Sigmoid colon (tissue), 4 donors: ENCODE results near the gene CCL25.

Experiments
- POLR2A ChIP-seq, 2 donors: fragments of 450-650 bp; IDR thresholded peaks; one replicate each; pipeline ENCODE4 v1.6.1; 2016; ENCODE audit warnings: antibody characterized with exemption in 2 of 2, mild to moderate bottlenecking in 2 of 2, moderate library complexity in 2 of 2
- POLR2AphosphoS5 ChIP-seq, 4 donors: sonication (generic); formaldehyde crosslinking; IDR thresholded peaks; one replicate each; pipeline ENCODE4 v1.6.1; 2017; ENCODE audit warnings: antibody characterized with exemption in 4 of 4
- TF ChIP-seq, protein P1 (sequence below), 4 experiments: fragments of 450-650 bp in 3 of 4; fragments of 200-600 bp in 1 of 4; IDR thresholded peaks; one replicate each; pipeline ENCODE4 v1.5.1; 2016 to 2019; ENCODE audit warnings: antibody characterized with exemption in 4 of 4, mild to moderate bottlenecking in 3 of 4, moderate library complexity in 2 of 4

DNA sequence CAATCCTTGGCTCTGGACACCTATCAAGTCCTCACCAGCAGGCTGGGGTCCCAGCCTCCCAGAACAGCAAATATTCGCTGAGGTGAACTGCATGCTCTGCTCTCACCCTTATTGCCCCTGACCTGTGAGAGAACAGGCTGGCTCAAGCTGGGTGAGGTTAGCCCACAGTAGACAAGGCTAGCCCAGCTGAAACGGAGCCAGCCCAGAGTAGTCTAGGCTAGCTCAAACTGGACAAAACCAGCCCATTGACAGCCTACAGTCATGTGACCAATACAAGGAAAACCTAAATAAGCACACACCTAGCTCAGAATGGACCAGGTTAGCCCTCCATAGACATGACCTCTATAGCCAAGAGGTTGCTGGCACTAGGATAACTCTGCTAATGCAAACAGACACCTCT, 38.4 kb downstream of the CCL25 start:
- TF ChIP-seq, protein P1, sequence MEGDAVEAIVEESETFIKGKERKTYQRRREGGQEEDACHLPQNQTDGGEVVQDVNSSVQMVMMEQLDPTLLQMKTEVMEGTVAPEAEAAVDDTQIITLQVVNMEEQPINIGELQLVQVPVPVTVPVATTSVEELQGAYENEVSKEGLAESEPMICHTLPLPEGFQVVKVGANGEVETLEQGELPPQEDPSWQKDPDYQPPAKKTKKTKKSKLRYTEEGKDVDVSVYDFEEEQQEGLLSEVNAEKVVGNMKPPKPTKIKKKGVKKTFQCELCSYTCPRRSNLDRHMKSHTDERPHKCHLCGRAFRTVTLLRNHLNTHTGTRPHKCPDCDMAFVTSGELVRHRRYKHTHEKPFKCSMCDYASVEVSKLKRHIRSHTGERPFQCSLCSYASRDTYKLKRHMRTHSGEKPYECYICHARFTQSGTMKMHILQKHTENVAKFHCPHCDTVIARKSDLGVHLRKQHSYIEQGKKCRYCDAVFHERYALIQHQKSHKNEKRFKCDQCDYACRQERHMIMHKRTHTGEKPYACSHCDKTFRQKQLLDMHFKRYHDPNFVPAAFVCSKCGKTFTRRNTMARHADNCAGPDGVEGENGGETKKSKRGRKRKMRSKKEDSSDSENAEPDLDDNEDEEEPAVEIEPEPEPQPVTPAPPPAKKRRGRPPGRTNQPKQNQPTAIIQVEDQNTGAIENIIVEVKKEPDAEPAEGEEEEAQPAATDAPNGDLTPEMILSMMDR (IDR thresholded peaks at IDR 0.05): no peak
- no peak for TF ChIP-seq POLR2A (IDR thresholded peaks at IDR 0.05)
- TF ChIP-seq POLR2AphosphoS5 (IDR thresholded peaks at IDR 0.05): no peak
